Measurements from ENCODE around the gene COQ8A. TPM values are rescaled to one million over a fixed set of nuclear protein-coding genes. Genes with fewer than 3 reads are reported as not detected.

The COQ8A gene
- total RNA-seq, 1 experiment from 2014 or later, result 38.6 TPM

DNA sequence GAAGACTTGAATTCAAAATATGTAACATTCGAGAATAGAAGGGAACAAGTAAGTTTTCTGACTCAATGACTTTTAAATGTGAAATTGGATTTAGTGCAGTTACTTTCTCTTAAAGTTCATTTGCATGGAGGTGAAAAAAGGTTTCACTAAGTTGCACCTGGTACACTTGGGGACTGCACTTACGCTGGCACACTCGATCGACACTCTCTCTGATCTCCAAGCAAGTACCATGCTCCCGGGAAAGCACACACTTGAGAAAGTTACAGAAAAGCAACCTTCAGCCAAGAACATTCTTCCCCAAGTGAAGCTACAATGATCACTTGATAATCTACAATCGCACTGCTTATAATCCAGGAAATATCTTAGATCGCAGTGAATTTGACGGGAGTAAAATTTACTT is 63.1 kb downstream of the COQ8A start:
- no peak for DNase-seq (ENCODE audit: low read depth)

DNA sequence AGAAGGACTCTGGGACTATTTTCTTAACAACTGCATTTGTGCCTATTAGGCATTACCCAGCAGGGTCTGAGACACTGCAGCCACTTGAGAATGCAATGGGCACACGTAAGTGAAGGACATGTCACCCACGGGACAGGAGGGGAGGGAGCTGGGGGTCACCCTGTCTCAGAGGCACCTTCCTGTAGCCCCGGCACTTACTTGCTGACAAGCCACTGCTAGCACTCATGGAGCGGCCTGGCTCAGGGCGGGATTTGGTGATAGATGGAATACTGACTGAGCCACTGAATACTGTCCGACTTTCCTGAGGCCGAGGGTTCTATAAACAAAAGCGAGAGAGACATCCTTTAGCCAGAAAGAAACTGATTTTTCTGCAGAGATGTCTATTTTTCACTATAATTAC is 64.7 kb downstream of the COQ8A start:
- DNase-seq (ENCODE audit: low read depth), result no peak

DNA sequence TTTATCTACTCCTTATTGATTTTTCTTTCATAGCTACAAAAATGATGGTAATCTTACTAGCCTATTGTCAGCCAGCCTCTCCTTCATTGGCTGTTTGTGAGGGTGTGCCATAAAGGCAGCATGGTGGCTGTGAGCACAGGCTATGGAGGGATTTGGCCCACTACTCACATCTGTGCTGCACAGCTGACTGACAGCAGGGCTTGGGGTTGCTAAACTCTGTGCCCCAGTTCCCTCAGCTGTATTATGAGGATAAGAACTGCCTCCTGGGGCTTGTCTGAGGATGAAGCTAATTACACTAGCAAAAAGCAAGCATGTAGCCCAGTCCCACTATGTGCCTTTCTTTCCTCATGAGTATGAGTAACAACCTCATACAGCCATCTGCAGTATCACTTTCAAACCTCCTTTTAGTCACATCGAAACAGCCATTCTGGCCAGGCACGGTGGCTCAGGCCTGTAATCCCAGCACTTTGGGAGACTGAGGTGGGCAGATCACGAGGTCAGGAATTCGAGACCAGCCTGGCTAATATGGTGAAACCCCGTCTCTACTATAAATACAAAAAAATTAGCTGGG is 66.2 kb downstream of the COQ8A start:
- no peak for DNase-seq (ENCODE audit: low read depth)

DNA sequence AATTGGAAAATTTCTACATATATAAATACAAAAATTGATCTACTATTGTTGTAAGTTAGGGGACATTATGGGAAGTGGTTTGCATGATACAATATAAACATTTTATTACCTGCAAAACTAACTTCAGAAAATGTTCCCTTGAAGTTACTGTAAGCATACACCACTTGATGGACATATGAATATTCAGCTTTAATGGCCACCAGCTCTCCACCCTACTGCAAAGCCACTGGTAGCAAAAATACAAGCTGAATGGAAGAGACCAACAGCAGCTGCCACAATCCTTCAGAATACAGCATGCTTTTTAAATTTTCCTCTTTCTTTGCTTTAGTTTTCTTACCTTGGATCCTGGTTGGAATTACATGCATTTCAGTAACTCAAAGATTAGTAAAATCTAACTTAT is 69.8 kb downstream of the COQ8A start:
- no peak for DNase-seq (ENCODE audit: low read depth)

DNA sequence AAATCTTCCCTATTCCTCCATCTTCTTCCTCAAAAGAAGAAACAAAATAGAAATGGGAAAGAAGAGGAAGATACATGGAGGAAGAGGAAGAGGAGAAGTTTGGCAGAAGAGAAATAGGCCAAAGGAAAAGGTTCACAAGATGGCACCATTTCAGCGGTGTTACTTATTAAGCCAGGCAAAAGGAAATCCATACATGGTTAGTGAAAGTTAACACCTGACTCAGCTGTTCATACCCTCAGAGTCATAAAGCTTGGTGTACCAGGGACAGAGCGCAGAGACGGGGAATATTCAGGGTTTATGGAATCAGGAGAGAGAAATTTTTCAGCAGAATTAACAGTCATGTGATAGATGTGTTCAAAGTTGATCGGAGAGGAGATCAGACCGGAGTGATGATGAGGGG is 70.6 kb downstream of the COQ8A start:
- DNase-seq (ENCODE audit: low read depth), result no peak

DNA sequence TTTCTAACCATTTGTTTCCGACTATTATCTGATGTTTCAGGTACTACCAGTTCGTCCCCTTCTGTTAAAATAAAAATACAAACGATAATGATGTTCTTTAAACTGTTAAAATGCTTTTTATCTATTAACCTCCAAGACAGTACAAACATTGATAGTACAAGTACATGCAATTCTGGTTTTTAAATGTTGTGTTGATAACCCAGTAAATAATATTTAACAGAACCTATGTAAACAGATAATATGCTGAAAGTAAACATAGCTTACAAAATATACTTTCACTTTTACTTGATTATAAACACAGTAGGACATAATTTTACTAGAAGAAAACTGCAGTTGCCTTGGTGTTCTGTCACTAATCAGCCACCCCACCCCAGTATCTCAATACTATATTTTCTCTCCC is 76.9 kb downstream of the COQ8A start:
- DNase-seq (ENCODE audit: low read depth), result no peak

DNA sequence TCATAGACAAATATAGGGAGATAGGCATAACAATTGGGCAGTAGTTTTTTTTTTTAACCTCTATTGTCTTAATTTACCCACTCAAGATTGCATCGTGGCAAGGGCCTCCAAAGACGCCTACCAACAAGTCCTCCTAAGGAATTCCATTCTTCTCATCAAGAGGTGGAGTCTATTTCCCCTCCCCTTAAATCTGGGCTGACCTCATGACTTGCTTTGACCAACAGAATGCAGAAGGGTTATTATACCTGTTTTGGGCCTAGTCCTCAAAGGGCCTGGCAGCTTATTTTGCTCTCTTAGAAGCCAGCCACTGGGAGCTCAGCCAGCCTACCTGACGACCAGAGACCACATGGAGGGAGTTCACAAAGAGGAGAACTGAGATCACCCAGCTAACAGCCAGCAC is 92.3 kb downstream of the COQ8A start:
- no peak for DNase-seq (ENCODE audit: low read depth)

DNA sequence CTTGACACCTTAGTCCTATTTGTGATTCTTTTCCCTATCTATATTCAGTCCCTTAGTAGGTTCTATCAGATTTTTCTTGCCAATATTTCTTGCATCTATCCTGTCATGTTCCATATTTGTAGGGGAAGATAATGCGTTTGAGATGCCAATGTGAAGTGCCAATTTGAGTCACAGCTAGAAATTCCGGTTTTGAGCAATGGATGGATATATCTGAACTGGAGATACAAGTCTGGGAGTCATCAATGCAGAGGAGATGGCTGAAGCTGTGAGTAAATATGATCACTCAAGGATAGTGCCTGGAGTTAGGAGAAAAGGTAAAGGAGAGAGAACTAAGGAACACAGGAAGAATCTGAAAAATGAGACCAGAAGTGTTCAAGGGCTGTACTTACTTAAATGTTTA is 93.8 kb downstream of the COQ8A start:
- DNase-seq (ENCODE audit: low read depth), result no peak

DNA sequence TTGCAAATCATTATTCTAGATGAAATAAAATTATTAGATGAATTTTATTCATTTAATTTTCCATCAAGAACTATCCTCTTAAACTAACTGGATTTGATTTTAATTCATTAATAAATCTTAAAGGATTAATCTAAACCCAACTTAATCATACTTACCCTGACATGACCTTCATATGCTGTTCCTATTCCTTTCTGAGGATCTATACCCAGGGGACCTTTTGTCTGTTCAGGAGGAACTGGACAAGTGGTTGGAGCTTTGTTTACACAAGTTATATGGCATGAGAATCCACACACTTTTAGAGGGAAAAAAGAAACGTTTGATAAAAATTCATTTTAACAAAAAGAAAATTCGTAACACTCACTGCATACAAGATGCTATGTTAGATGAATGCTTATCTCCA is 95.2 kb downstream of the COQ8A start:
- DNase-seq (ENCODE audit: low read depth), result no peak

DNA sequence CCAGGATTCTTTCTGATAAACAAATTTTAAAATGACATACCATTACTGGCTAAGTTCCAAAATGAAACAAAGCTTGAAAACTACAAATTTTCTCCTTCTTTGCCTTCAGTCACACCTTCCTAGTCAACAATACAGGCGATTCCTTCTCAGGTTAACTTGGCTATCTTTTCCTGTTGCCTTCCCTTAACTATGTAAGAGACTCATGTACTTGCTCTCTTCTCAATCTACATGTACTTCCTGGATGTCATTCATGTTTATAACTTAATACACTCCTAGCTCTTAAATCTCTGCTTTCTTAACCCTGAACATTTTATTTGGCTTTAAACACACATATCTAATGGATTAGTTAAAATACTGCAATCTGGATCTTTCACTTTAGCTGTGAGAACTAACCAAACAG is 97.0 kb downstream of the COQ8A start:
- DNase-seq (ENCODE audit: low read depth), result no peak

Small RNA genes lying within 50 kb of the gene (small RNA-seq; reads per million reads assigned to genes)
- gene AL353689.1, result not detected

Other genes with a start within 250 kb of the COQ8A start
- 5.8 and 8.0 TPM in 2 replicates for gene ITPKB, start 201.0 kb upstream of the COQ8A start, total RNA-seq (2014; rRNA removed; shearing (Covaris generic))
- gene PSEN2, start 69.7 kb upstream of the COQ8A start, total RNA-seq (2014; rRNA removed; shearing (Covaris generic)), result 24.5 and 29.1 TPM in 2 replicates

All from HT1080 (cell line).